MM.1S (cell line): ENCODE measurements around the gene COL6A2.

Source experiments
- DNase-seq: peaks from one replicate; pipeline ENCODE4 v3.0.0-alpha.2; 2015
- H2AFZ ChIP-seq: fragments of 300-600 bp; sonication (generic); 2 replicates; pipeline ENCODE4 v1.6.0; 2016; ENCODE audit warnings: antibody characterized with exemption, low read length
- H3F3A ChIP-seq: fragments of 300-600 bp; sonication (generic); 2 replicates; pipeline ENCODE4 v1.6.1; 2016; ENCODE audit warnings: mild to moderate bottlenecking, antibody characterized with exemption, low read length, moderate library complexity, mixed read lengths; ENCODE audit not compliant: insufficient read depth
- H3K27ac ChIP-seq: fragments of 300-600 bp; sonication (generic); 2 replicates; pipeline ENCODE4 v1.5.1; 2016; ENCODE audit warnings: mild to moderate bottlenecking, low read length
- H3K27me3 ChIP-seq: fragments of 300-600 bp; sonication (generic); replicated peaks from 2 replicates; pipeline ENCODE4 v1.6.0; 2016; ENCODE audit warnings: low read length; ENCODE audit not compliant: insufficient read depth
- H3K36me3 ChIP-seq: fragments of 300-600 bp; sonication (generic); replicated peaks from 2 replicates; pipeline ENCODE4 v1.6.1; 2016; ENCODE audit warnings: mild to moderate bottlenecking, low read length, mixed read lengths; ENCODE audit not compliant: insufficient read depth
- H3K4me1 ChIP-seq: fragments of 300-600 bp; sonication (generic); 2 replicates; pipeline ENCODE4 v1.6.1; 2016; ENCODE audit warnings: low read length, mixed read lengths
- H3K4me2 ChIP-seq: fragments of 300-600 bp; sonication (generic); 2 replicates; pipeline ENCODE4 v1.6.0; 2016; ENCODE audit warnings: low read depth, low read length
- H3K4me3 ChIP-seq: fragments of 300-600 bp; sonication (generic); 2 replicates; pipeline ENCODE4 v1.5.1; 2016; ENCODE audit warnings: low read length, mixed read lengths
- H3K79me2 ChIP-seq: fragments of 300-600 bp; sonication (generic); 2 replicates; pipeline ENCODE4 v1.6.1; 2016; ENCODE audit warnings: mixed run types, low read length, mixed read lengths
- H3K9ac ChIP-seq: fragments of 300-600 bp; sonication (generic); 2 replicates; pipeline ENCODE4 v1.6.1; 2016; ENCODE audit warnings: low read length, mixed read lengths
- H3K9me2 ChIP-seq: fragments of 300-600 bp; sonication (generic); replicated peaks from 2 replicates; pipeline ENCODE4 v1.6.1; 2016; ENCODE audit warnings: mild to moderate bottlenecking, low read length, mixed read lengths; ENCODE audit not compliant: insufficient read depth
- H3K9me3 ChIP-seq: fragments of 300-600 bp; sonication (generic); replicated peaks from 2 replicates; pipeline ENCODE4 v1.6.1; 2016; ENCODE audit warnings: mild to moderate bottlenecking, low read length, mixed read lengths; ENCODE audit not compliant: insufficient read depth
- H4K20me1 ChIP-seq: fragments of 300-600 bp; sonication (generic); 2 replicates; pipeline ENCODE4 v1.6.1; 2016; ENCODE audit warnings: mild to moderate bottlenecking, low read length, moderate library complexity, mixed read lengths; ENCODE audit not compliant: insufficient read depth
- CTCF ChIP-seq: fragments of 300-600 bp; sonication (generic); IDR thresholded peaks from 2 replicates; pipeline ENCODE4 v1.5.1; 2016; ENCODE audit warnings: antibody characterized with exemption, low read length, mixed read lengths
- EZH2 ChIP-seq: fragments of 300-600 bp; sonication (generic); optimal IDR thresholded peaks from 2 replicates; pipeline ENCODE3; 2017; ENCODE audit warnings: low read depth, mild to moderate bottlenecking, antibody characterized with exemption, low read length, mixed read lengths
- EZH2phosphoT487 ChIP-seq: fragments of 300-600 bp; sonication (generic); IDR thresholded peaks from 2 replicates; pipeline ENCODE4 v1.6.1; 2018; ENCODE audit warnings: antibody characterized with exemption, low read length

Gene COL6A2

GRCh38 chr21:46156378-46156645 is 58.4 kb downstream of the COL6A2 start:
- no peak for TF ChIP-seq EZH2phosphoT487
- TF ChIP-seq EZH2 = no peak
- no peak for TF ChIP-seq CTCF
- Histone ChIP-seq H3K9me2 (no peaks in the 10 kb centered on the region), H4K20me1 (no peaks in the 10 kb centered on the region), H3K79me2 (no peaks in the 10 kb centered on the region), H3K4me3 (no peak overlapping the region), H3K9ac (no peak overlapping the region), H3F3A (no peaks in the 10 kb centered on the region), H3K36me3 (no peaks in the 10 kb centered on the region), H2AFZ (no peak overlapping the region), H3K4me1 (no peaks in the 10 kb centered on the region), H3K27ac (no peak overlapping the region), H3K9me3 (no peaks in the 10 kb centered on the region), H3K4me2 (no peak overlapping the region), H3K27me3 (peaks cover 19% of the 10 kb centered on the region)
- DNase-seq = no peak

GRCh38 chr21:46156678-46157077 is 58.8 kb downstream of the COL6A2 start:
- Histone ChIP-seq H3K4me3 (no peak overlapping the region), H3K4me1 (no peaks in the 10 kb centered on the region)

GRCh38 chr21:46157396-46157986 is 59.6 kb downstream of the COL6A2 start:
- Histone ChIP-seq H3K9ac (no peak overlapping the region), H2AFZ (no peak overlapping the region), H3K4me2 (no peak overlapping the region), H3K9me3 (no peaks in the 10 kb centered on the region), H3K4me1 (no peaks in the 10 kb centered on the region), H3K27ac (no peak overlapping the region), H3K4me3 (no peak overlapping the region), H3K79me2 (no peaks in the 10 kb centered on the region), H3F3A (no peaks in the 10 kb centered on the region), H4K20me1 (no peaks in the 10 kb centered on the region), H3K27me3 (peaks cover 7% of the 10 kb centered on the region), H3K36me3 (no peaks in the 10 kb centered on the region), H3K9me2 (no peaks in the 10 kb centered on the region)
- TF ChIP-seq CTCF (no peak), EZH2phosphoT487 (no peak), EZH2 (no peak)
- DNase-seq = no peak

More at GRCh38 chr21:46156678-46157077, 58.8 kb downstream of the COL6A2 start:
- Histone ChIP-seq H3K27me3 (peaks cover 15% of the 10 kb centered on the region), H2AFZ (no peak overlapping the region), H3K27ac (no peak overlapping the region), H3K79me2 (no peaks in the 10 kb centered on the region), H4K20me1 (no peaks in the 10 kb centered on the region), H3F3A (no peaks in the 10 kb centered on the region), H3K9ac (no peak overlapping the region), H3K4me2 (no peak overlapping the region), H3K9me2 (no peaks in the 10 kb centered on the region), H3K9me3 (no peaks in the 10 kb centered on the region), H3K36me3 (no peaks in the 10 kb centered on the region)
- TF ChIP-seq EZH2 (no peak), CTCF (no peak), EZH2phosphoT487 (no peak)
- no peak for DNase-seq
